Activated CD8-positive, alpha-beta memory T cell treated with anti-CD3 and anti-CD28 coated beads, Interleukin-2, amount 50 U/mL, for 24 hours (primary cell): ENCODE results near the gene CDH13.

Experiments
- DNase-seq: peaks from one replicate; pipeline ENCODE4 v3.0.0-alpha.2; 2020; ENCODE audit errors: extremely low read depth

Gene CDH13

GRCh38 chr16:82626791-82627261, at the start of gene CDH13:
Gene CDH13 (plus strand): TSS chr16:82626969.
- no peak for DNase-seq

DNA sequence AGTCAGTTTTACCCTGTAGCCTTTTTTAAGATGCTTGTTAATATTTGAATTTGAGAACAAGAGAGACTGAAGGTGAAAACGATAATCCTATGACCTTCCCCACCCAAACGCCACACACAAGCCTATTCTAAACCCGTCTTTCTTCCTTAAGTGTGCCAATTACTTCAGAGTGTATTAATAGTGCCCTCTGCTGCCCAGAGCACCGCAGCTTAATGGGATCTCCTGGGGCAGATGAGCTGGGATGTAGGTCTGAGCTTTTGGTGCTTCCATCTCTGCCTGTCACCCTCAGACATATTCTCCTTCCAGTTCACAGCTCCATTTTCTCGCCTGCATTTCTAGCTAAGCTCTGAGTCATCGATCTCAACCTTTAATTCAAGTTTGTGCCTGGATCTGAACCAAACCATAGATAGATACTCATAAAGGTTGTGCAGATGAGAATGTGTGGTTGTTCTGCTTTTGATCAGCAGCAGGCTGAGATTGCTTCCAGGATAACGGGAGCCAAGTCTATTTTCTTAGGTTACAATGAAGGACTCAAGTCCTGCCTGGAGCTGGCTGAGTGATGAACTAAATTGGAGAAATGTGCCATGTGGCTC, 46.4 kb upstream of the CDH13 start:
- no peak for DNase-seq

DNA sequence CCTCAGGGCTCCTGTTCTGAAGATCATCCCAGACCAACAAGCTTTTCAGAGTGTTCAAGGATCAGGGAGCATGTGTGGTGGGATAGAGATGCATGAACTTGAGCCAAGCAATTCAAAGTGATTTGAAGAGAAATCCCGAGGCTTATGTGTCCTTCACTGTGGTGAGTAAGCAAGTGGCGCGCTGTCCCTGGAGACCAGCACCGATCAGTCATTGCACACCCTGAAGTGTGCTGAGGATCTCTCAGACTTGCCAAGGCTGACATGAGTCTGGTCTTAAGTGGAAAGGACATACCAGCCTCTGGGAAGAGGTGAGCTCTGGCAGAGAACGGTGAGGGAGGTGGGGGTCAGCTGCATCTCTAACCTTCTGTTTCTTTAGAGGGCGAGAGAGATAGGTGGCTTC, 43.8 kb upstream of the CDH13 start:
- DNase-seq = no peak

- DNase-seq = no peak
These were observed 43.3 kb upstream of the CDH13 start for GRCh38 chr16:82583422-82583821.

DNA sequence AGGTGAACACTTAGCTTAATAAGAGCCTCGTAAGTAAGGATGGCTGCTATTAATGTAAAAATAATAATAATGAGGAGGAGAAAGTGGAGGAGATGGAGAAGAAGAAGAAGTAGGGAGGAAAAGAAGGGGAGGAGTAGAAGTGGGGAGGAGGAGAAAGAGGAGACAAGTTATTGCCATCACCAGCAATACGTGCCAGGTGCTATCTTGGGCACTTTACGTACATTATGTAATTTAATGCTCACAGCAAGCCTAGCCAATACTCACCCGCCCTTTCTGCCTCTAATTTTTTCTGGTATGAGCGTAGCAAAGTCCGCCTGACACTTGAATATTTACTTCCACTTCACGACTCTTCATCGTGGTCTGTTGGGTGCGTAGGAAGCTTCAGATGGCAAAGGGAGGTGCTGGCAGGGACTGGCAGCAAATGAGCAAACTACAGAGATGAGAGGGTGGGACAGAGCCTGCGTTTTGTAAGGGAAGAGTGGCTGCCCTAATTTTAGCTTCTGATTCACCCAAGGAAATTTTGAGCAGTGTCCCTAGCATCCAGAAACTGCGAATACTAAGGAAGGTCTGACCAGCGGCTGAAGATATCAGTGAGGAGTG, 42.1 kb upstream of the CDH13 start:
- no peak for DNase-seq

GRCh38 chr16:82585675-82586074, 41.1 kb upstream of the CDH13 start:
- no peak for DNase-seq

- DNase-seq = no peak
These were observed 40.6 kb upstream of the CDH13 start for GRCh38 chr16:82586130-82586529.

GRCh38 chr16:82587289-82587688, 39.5 kb upstream of the CDH13 start:
- no peak for DNase-seq

DNA sequence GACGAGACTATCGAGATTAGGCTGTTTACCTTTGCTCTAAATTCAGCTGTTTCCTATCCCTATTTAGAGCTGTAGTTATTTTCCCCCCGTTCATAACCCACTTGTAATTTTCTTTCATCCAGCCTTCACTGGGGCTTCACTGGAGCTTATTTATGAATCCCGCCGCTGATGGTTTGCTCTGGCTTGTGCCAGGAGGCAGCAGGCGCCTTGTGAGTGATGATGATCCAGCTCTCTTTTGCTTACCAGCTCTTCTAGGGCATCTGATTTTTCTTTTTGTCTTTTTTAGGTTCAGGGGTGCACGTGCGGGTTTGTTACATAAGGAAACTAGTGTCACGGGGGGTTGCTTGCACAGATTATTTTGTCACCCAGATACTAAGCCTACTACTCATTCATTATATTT, 37.4 kb upstream of the CDH13 start:
- no peak for DNase-seq

DNA sequence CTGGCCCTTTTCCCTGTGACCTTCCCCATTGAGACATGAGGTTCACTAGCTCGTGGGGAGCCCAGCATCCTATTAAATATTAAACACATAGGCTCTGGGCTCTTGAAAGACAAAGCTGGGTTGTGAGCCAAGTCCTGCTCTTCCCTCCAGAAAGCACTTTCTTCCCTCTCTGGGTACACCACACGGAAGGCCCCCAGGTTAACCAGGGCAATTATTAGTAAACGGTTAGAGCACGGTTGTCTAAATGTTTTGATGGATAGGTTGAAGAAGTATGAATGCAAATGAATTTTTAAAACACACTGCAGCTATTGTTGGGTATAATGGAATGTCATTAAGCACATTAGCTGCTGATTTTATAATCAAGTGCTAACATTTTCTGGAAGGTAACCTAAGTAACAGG, 32.7 kb upstream of the CDH13 start:
- no peak for DNase-seq

DNA sequence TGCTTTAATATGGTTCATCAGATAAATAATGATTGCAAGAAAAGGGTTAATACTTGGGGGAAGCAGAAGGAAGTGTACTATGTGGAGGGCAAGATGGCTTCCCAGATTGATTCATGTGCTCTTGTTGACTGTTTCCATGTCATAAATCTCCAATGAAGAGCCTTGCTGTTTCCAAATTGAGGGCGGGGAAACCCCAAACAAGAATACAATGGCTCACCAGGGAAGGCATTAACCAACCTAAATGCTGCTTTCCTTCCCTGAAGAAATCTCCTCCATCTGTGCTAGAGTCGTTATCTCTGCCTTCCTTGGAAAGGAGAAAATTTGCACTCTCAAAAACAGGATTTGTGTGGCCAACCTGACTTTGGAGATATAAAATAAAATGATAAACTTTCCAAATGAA, 28.0 kb upstream of the CDH13 start:
- no peak for DNase-seq

DNA sequence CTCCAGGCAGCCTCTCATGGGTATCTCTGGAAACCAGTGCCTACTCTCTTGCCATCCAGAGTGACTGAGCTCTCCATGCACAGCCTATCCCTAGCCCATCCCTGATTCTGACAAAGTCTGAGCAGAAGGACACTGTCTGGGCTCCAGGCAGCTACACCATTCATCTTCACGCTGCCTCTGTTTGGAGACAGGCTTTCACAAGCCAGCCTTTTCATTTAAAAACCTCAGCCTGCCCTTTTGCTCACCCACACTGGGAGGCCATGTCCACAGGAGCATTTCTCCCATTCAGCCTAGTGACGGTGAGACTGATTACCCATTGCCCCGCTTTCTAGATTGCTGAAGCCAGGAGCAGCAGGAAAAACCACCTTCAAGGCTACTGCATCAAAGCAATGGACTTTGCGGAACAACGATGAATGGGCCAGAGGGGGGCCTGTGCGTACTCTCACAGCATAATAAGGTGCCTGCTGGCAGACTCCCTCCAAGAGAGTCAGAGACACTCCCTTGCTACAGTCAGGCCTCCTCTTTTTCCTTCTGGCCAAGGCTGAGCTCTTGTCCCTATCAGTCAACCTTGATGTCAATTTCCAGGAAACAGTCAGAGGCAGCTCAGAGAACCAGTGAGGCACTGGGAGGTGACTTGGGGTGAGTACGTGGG, 24.7 kb upstream of the CDH13 start:
- DNase-seq = no peak

- DNase-seq = no peak
These were observed 22.9 kb upstream of the CDH13 start for GRCh38 chr16:82603784-82604411.

GRCh38 chr16:82605076-82605475, 21.7 kb upstream of the CDH13 start:
- DNase-seq = no peak

GRCh38 chr16:82605863-82606620, 20.7 kb upstream of the CDH13 start:
- no peak for DNase-seq

DNA sequence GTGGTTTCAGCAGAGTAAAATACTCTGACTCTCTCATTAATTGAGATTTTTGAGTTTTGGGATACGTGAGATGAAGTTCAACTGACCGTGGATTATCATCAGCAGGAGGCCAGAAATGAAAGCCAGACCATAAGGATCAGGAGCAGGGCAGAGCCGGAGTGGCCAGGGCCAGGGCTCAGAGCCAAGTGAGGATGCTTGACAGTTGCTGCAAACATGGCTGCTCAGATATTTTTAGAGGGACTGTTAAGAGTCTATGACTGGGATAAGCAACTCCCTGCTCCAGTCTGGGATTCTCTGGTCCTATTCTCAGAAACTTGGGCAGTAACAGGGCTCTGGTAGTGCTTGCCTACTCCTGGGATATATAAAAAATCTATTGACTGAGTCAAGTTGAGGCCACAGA, 17.6 kb upstream of the CDH13 start:
- no peak for DNase-seq

DNA sequence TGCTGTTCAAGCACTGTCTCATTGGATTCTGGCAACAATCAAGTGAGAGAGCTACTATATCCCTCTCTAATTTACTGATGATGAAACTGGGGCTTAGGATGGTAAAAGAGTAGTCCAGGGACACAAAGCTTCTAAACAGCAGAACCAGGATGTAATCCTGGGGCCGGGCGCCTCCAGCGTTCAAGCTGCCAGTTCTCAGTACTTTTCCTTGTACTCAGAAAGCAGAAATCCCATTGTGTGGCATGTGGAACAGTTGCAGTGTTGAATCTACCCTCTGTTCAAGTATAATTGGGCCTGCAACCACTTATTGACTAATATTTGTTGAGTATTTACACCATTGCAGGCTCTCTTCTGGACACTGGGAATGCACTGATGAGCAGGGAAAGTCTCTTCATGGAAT, 14.5 kb upstream of the CDH13 start:
- no peak for DNase-seq

DNA sequence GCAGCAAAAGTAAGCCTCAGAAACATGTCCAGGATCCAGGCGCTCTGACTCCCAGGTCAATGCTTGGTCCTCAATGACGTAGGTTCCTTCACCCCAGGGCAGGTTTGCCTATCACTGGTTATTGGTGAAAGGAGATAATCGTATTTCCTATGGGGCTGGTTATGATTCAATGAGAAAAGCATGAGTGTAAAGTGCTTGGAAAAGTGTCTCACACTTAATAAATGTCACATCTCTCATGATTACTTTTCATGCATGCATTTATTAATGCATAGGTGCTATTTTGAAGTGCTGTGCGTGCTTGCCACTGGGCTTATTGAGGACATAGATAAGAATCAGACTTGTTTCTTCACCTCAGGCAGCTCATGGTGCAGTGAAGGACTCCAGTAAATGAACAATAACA, 10.4 kb upstream of the CDH13 start:
- no peak for DNase-seq

GRCh38 chr16:82621781-82622180, 5.0 kb upstream of the CDH13 start:
- DNase-seq = no peak

DNA sequence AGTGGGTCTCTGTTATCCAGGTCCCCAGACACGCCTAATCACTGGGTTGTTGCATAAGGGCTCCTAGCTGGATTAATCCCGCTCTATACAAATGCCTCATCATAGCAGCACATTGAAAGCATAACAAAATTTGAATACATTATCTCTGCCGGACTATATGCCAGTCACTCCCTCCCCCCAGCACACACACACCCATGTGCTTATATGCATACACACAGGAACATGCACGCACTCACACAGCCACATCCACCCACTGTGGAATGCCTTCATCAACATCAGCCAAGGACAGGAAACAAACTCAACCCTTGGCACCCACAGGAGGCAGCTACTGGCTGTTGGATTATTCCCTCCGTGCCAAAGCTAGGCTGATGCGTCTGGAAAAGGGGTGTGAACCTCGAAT, 3.5 kb upstream of the CDH13 start:
- no peak for DNase-seq

DNA sequence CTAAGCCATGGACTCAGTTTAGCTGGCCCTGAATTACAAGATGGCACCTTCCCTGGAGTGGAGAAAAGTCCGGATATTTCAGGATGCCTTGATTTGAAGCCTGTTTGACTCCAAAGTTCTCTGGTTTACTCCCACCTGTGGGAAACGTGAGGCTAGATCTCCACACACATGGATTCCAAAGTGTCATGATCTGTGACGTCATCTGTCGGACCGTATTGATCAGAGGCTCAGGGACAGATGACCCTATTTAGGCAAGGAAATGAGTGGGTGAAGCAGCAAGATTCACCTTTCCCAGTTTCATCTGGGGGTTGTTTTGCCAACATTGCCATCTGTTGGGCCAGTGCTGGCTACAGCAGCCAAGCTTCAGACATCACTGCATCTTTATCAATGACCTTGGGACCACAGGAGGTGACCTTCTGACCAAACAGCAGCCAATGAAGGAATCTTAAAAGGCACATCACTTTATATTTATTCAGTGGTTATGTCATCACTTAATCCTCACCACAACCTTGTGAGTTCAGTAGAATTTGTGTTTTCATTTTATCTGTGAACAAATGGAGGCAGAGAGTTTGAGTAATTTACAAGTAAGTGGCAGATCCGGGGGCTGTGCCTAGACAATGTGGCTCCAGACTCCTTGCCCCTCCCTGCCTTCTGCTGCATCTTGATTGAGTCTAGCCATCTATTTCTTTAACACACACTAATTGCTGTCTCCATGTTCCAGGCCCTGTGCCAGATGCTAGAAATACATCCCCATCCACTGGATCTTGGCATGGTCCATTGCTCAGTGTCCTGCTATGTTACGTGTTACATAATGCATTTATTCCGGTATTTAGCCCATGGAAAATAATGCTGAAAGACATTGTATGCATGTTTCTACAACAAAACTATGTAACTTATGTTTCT, 1.5 kb upstream of the CDH13 start:
- DNase-seq = no peak
